Retina (tissue), 1 donor: ENCODE measurements around the gene SRD5A3.
"Not testable (repeated sequence)": the region's sequence is repeated elsewhere in the genome, so short reads cannot be mapped to it uniquely, and the experiment has no call there.

Experiments used
- DNase-seq: peaks from one replicate; pipeline ENCODE4 v3.0.0-alpha.2; 2016

The SRD5A3 gene

GRCh38 chr4:55347610-55348228, 1.7 kb downstream of the SRD5A3 start:
- DNase-seq = no peak

GRCh38 chr4:55348466-55348865, 2.4 kb downstream of the SRD5A3 start:
- no peak for DNase-seq

GRCh38 chr4:55350870-55351269, 4.8 kb downstream of the SRD5A3 start:
- not testable (repeated sequence) for DNase-seq

- no peak for DNase-seq
Observed at GRCh38 chr4:55351824-55352223, 5.8 kb downstream of the SRD5A3 start.

DNA sequence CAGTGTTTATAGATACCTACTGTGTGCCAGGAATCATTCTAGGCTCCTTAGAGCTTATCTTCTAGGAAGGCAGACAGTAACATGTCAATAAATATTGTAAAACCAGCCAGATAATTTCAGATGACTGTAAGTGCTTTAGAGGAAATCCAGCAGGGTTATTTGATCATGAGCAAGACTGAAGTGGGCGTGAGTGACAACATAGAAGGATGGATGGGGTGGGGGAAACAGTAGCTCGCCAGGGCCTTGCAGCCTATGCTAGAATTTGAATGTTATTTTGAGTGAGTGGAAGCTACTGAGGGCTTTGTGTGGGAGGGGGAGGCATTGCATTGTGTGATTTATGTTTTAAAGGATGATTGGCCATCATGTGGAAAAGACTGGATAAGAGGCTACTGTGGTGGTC, 6.7 kb downstream of the SRD5A3 start:
- DNase-seq = no peak

DNA sequence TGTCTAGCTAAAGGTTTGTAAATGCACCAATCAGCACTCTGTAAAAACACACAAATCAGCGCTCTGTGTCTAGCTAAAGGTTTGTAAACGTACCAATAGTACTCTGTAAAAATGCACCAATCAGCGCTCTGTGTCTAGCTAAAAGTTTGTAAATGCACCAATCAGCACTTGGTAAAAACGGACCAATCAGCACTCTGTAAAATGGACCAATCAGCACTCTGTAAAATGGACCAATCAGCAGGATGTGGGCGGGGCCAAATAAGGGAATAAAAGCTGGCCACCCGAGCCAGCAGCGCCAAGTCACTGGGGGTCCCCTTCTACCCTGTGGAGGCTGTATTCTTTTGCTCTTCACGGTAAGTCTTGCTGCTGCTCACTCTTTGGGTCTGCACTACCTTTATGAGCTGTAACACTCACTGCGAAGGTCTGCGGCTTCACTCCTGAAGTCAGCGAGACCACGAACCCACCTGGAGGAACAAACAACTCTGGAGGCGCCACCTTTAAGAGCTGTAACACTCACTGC, 7.2 kb downstream of the SRD5A3 start:
- not testable (repeated sequence) for DNase-seq

GRCh38 chr4:55354648-55355047, 8.6 kb downstream of the SRD5A3 start:
- DNase-seq = no peak

GRCh38 chr4:55355555-55355954, 9.5 kb downstream of the SRD5A3 start:
- DNase-seq = no peak

- DNase-seq = no peak
Observed at GRCh38 chr4:55356991-55357461, 11.0 kb downstream of the SRD5A3 start.

- DNase-seq = no peak
Observed at GRCh38 chr4:55358246-55358645, 12.2 kb downstream of the SRD5A3 start.

DNA sequence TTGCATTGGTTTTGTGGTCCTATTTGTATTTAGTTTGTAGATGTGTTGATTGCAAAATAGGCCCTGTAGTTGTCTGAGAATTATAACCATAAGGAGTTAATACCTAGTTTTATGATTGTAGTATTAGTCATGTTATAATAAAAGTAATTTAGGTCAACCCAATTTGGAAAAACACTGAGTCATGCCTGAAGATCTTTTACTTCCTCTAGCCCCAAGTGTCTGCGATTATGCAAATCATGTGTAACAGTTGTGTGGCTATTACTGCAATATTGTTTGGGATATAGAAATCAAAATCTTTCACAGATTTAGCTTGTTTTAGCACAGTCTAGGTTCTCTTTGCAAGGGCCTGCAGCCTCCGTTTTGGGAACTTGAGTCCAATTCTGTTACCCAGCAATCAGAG, 12.6 kb downstream of the SRD5A3 start:
- DNase-seq = no peak

- no peak for DNase-seq
Observed at GRCh38 chr4:55359397-55359916, 13.4 kb downstream of the SRD5A3 start.

DNA sequence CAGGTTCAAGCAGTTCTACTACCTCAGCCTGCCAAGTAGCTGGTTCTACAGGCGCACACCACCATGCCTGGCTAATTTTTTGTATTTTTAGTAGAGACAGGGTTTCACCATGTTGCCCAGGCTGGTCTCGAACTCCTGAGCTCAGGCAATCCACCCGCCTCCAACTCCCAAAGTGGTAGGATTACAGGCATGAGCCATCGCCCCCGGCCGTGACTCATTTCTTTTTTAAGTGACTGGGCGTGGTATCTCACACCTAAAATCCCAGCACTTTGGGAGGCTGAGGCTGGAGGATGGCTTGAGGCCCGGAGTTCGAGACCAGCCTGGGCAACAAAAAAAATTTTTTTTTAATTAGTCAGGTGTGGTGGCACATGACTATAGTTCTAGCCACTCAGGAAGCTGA, 16.9 kb downstream of the SRD5A3 start:
- DNase-seq = not testable (repeated sequence)

DNA sequence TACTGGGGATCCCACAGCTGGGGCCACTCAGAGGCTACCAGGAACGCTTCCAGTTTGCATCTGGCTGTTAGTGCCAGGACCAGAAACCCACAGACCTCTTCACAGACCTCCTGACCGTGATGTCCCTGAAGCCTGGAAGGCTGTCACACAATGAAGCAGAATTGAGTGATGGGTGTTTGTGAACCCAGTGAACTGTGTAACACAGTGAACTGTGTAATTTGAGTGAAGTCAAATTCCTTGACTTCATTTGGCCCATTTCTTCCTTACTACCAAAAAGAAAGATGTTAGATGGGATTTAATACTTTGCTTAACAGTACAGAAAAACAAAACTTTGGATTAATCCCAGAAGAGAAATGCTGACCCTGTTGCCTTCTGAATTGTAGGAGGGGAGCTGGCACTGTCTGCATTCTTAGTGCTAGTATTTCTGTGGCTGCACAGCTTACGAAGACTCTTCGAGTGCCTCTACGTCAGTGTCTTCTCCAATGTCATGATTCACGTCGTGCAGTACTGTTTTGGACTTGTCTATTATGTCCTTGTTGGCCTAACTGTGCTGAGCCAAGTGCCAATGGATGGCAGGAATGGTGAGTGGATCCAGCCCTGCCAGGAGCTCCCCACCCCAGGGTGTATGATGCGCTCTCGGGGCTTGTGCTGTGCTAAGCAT, 17.8 kb downstream of the SRD5A3 start:
- peak; percentile 55 for DNase-seq

GRCh38 chr4:55364691-55365344, 18.8 kb downstream of the SRD5A3 start:
- peak; percentile 46 for DNase-seq

DNA sequence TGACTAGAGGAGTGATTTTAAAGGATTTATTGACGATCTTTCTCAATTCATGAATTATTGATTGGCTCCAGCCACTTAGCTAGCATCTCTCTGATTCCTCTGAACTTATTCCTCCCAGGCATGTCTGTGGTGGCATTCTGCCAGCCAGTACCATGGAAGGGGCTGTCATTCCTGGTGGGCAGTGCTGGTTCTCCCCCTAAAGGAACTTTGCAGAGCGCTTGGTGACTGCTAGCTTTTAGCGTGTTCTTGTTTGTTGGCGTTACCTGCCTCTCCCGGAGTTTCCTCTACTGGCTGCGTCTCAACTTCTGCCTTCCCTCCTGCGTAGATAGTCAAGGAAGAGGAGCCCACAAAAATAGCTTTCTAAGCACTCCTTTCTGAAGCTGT, 19.3 kb downstream of the SRD5A3 start:
- DNase-seq = no peak

DNA sequence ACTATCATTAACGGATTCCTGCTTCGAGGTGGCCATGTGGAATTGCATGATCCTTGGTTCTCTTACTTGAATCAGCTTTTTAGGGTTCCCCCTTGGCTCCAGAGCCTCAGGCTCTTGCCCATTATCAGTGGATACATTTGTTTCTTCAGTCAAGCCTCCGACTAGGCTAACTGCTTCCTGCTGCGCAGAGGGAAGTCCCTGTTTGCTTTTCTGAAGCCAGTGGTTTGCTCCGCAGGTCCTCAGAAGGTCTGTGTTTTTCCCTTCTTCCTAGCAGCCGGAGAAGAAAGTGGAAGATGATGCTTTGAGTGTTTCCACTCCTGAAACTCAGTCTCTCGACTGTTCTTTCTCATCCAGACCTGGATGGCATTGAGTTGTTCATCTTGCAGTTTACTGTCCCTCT, 20.6 kb downstream of the SRD5A3 start:
- DNase-seq = no peak

- no peak for DNase-seq
Observed at GRCh38 chr4:55367084-55367722, 21.2 kb downstream of the SRD5A3 start.

DNA sequence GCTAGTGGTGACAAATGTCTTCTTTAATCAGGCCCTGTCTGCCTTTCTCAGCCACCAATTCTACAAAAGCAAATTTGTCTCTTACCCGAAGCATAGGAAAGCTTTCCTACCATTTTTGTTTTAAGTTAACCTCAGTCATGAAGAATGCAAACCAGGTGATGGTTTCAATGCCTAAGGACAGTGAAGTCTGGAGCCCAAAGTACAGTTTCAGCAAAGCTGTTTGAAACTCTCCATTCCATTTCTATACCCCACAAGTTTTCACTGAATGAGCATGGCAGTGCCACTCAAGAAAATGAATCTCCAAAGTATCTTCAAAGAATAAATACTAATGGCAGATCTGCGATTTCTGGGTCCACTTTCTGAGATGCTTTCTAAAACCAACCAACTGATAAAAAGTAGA, 23.9 kb downstream of the SRD5A3 start:
- no peak for DNase-seq

DNA sequence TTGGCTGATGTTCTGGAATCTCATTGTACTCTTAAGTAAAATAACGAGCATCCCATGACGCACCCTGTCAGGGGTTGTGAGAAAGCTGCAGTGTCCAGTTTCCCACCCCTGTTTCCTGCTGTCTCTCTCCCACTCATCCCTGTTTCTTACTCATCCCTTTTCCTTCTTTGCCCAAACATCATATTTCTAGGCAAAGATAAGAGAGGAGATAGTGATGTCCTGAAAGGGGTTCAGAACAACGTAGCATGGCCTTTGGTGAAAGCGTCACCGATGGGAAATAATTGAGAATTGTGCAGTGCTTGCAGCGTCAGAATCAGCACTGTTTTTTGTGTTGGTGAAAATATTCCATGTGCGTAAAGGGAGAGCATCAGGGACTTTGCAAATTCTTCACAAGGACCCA, 26.2 kb downstream of the SRD5A3 start:
- DNase-seq = no peak

GRCh38 chr4:55373461-55373860, 27.4 kb downstream of the SRD5A3 start:
- no peak for DNase-seq

DNA sequence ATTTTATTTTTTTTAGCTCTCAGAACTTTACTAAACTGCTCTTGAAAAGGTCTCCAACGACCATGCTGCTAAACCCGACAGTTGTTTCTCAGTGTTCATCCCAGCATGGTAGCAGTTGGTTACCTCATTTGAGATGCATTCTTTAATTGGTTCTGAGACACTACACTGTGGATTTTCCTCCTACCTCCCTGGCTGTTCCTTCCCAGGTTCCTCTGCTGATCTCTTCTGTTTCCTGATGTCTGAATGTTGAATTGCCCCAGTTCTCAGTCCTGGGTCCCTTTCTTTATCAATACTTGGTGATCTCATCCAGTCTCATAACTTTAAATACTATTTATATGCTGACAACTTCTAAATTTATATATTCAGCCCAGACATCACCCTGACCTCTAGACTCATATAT, 30.7 kb downstream of the SRD5A3 start:
- DNase-seq = no peak
